K562 (cell line): Measurements from ENCODE around the gene DHX8. TPM values are rescaled to one million over a fixed set of nuclear protein-coding genes. Genes with fewer than 3 reads are reported as not detected.
A peak's percentile ranks its signal among the peaks of the same experiment; 100 is the strongest.

ENCODE experiments used
- BMI1 ChIP-seq: fragments of 150-350 bp; IDR thresholded peaks from 2 replicates; pipeline ENCODE4 v1.6.1; 2014; ENCODE audit warnings: low read length
- CHCHD3 ChIP-seq: fragments of 250-450 bp; sonication (Bioruptor Pico); IDR thresholded peaks from 2 replicates; pipeline ENCODE4 v2.1.2; 2022; ENCODE audit warnings: mild to moderate bottlenecking
- CHD1 ChIP-seq: fragments of 200-600 bp; sonication (generic); IDR thresholded peaks from one replicate; pipeline ENCODE4 v1.6.1; 2012; ENCODE audit warnings: mild to moderate bottlenecking, moderate library complexity, low read length, inconsistent platforms
- DDX20 ChIP-seq: fragments of 450-650 bp; IDR thresholded peaks from 2 replicates; pipeline ENCODE4 v1.6.1; 2016; ENCODE audit warnings: missing genetic modification characterization, low read depth, mild to moderate bottlenecking, missing compliant biosample characterization, moderate library complexity
- FOXJ3 ChIP-seq: sonication (generic); formaldehyde crosslinking; IDR thresholded peaks from 2 replicates; pipeline ENCODE4 v1.4.0; 2020; ENCODE audit warnings: mild to moderate bottlenecking, missing genetic modification reagents
- FOXK2 ChIP-seq, 2 experiments: fragments of 450-650 bp; IDR thresholded peaks in 1 of 2; conservative IDR thresholded peaks in 1 of 2; 2 replicates each; pipeline ENCODE4 v1.6.1; 2016; ENCODE audit warnings: low read depth in 2 of 2, mild to moderate bottlenecking in 1 of 2
- ILF3 ChIP-seq: fragments of 450-650 bp; IDR thresholded peaks from 2 replicates; pipeline ENCODE4 v1.6.1; 2018; ENCODE audit warnings: antibody characterized with exemption, mild to moderate bottlenecking, moderate library complexity, borderline replicate concordance
- KAT8 ChIP-seq: fragments of 450-650 bp; IDR thresholded peaks from 2 replicates; pipeline ENCODE4 v1.6.1; 2016; ENCODE audit warnings: low read depth, mild to moderate bottlenecking
- LARP7 ChIP-seq: fragments of 450-650 bp; IDR thresholded peaks from 2 replicates; pipeline ENCODE4 v1.6.1; 2016
- MCM5 ChIP-seq: fragments of 450-650 bp; IDR thresholded peaks from 2 replicates; pipeline ENCODE4 v1.6.1; 2016; ENCODE audit warnings: low read depth
- NFYB ChIP-seq: IDR thresholded peaks from 2 replicates; pipeline ENCODE4 v1.6.1; 2011; ENCODE audit warnings: mild to moderate bottlenecking, moderate library complexity; ENCODE audit not compliant: insufficient read length; ENCODE audit errors: extremely low read depth
- POLR2G ChIP-seq: fragments of 200-400 bp; formaldehyde crosslinking; IDR thresholded peaks from 2 replicates; pipeline ENCODE4 v1.6.1; 2017; ENCODE audit warnings: low read depth, mild to moderate bottlenecking, antibody characterized with exemption, low read length, moderate library complexity
- RBFOX2 ChIP-seq: fragments of 200-400 bp; formaldehyde crosslinking; IDR thresholded peaks from 2 replicates; pipeline ENCODE4 v1.6.1; 2017; ENCODE audit warnings: low read depth, mild to moderate bottlenecking, low read length, moderate library complexity
- SAP30 ChIP-seq: fragments of 200-600 bp; sonication (generic); IDR thresholded peaks from 2 replicates; pipeline ENCODE4 v1.6.1; 2012; ENCODE audit warnings: borderline replicate concordance, low read depth, mild to moderate bottlenecking, moderate library complexity, low read length, control low read depth, inconsistent platforms; ENCODE audit not compliant: insufficient read depth, poor library complexity, severe bottlenecking
- STAT5A ChIP-seq: IDR thresholded peaks from 2 replicates; pipeline ENCODE4 v1.6.1; 2012; ENCODE audit warnings: low read length, inconsistent platforms, borderline replicate concordance
- TCFL5 ChIP-seq: fragments of 250-450 bp; sonication (Bioruptor Pico); conservative IDR thresholded peaks from 2 replicates; pipeline ENCODE4 v1.6.1; 2021; ENCODE audit warnings: mild to moderate bottlenecking, moderate library complexity, matching md5 sums
- WHSC1 ChIP-seq: IDR thresholded peaks from one replicate; pipeline ENCODE4 v1.6.1; 2012; ENCODE audit warnings: low read length, control low read depth, inconsistent platforms
- ZNF133 ChIP-seq: fragments of 250-450 bp; sonication (Bioruptor Pico); IDR thresholded peaks from 2 replicates; pipeline ENCODE4 v1.4.0; 2020; ENCODE audit warnings: mild to moderate bottlenecking
- ZNF165 ChIP-seq: fragments of 250-450 bp; sonication (Bioruptor Pico); IDR thresholded peaks from 2 replicates; pipeline ENCODE4 v1.4.0; 2020; ENCODE audit warnings: borderline replicate concordance
- ZNF431 ChIP-seq: sonication (generic); formaldehyde crosslinking; IDR thresholded peaks from 2 replicates; pipeline ENCODE4 v1.8.0; 2022; ENCODE audit warnings: mild to moderate bottlenecking, missing genetic modification reagents
- ZNF77 ChIP-seq: fragments of 250-450 bp; sonication (Bioruptor Pico); IDR thresholded peaks from 2 replicates; pipeline ENCODE4 v1.5.0; 2020
- polyA plus RNA-seq, 8 experiments: library from polyadenylated mRNA; depleted of rRNA in 4 of 8; stranded (reverse) in 5 of 8; unstranded in 3 of 8; fragments of >200 nt; fragmentation: Nextera tagmentation in 2 of 8; fragmentation: Illumina TruSeq in 1 of 8; extraction: Ambion mirVana in 2 of 8; extraction: Trizol in 1 of 8; gene quantifications; 2 replicates each; pipeline versions ENCODE4 v1.2.1 to v1.2.3, GENCODE V29; 2011 to 2014; ENCODE audit warnings: inconsistent platforms in 1 of 8, missing spikeins in 1 of 8
- total RNA-seq, 7 experiments: library from RNA; depleted of rRNA in 6 of 7; stranded (reverse); fragments of >200 nt in 6 of 7; fragmentation: Illumina TruSeq in 2 of 7; extraction: Trizol in 2 of 7; gene quantifications; 2 replicates each; pipeline versions ENCODE4 v1.2.1 to v1.2.3, GENCODE V29; 2011 to 2021; ENCODE audit warnings: low replicate concordance in 1 of 7
- TF ChIP-seq, protein P1 (sequence below): IDR thresholded peaks from 2 replicates; pipeline ENCODE4 v1.6.1; 2014; ENCODE audit warnings: antibody characterized with exemption
- TF ChIP-seq, protein P2 (sequence below): fragments of 450-650 bp; IDR thresholded peaks from 2 replicates; pipeline ENCODE4 v1.6.1; 2018; ENCODE audit warnings: mild to moderate bottlenecking, low read depth; ENCODE audit not compliant: partially characterized antibody
- TF ChIP-seq, protein P3 (sequence below): sonication (generic); formaldehyde crosslinking; IDR thresholded peaks from 2 replicates; pipeline ENCODE4 v1.8.0; 2022; ENCODE audit warnings: mild to moderate bottlenecking, missing genetic modification reagents
- TF ChIP-seq, protein P4 (sequence below): fragments of 450-650 bp; IDR thresholded peaks from 2 replicates; pipeline ENCODE4 v1.6.1; 2016

Gene DHX8
- total and polyA plus RNA-seq, 9 of the 15 experiments (the other 6 are each of a cell fraction or from before 2014, with no cell fraction given) = 16.7 to 42.5 (median 25.6) TPM

DNA sequence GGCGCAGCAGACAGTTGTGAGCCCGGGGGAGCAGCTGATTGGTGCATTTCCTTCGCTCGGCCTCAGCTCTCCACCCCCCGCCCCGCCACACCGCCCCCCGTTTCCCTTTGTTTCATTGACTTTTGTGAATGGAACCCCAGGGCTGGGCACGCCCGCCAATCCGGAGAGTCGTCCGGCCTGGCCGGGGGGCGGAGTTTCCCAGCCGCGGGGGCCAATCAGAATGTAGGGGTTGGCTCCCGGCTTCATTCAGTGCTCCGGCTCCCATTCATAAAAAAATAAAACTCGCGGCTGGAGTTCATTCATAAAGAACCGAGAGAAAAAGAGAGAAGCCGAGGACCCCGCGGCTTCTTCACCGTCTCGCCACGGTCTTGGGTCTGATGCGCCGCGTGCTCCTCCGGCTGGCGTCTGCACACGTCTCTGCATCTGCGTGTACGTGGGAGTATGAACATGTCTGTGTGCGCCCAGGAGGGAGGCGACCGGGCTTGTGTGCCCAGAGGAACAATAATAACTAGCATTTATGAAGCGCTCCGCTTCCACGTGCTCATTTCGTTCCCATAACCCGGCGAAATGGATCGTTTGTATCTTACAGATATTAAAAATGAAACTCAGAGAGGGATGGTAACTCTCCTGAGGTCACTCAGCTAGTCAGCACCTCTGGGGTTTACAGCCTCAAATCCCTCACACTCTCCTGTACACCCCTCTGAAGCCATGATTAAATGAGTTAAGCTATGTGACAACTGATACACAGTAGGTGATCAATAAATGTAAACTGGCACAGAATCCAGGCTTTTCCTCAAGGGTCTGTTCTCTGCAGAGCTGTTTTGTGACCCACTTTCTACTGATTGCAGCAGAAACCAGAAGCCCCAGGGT lies 62.8 kb downstream of the DHX8 start, which contains the start of gene ETV4 (continued):
- TF ChIP-seq, protein P1, sequence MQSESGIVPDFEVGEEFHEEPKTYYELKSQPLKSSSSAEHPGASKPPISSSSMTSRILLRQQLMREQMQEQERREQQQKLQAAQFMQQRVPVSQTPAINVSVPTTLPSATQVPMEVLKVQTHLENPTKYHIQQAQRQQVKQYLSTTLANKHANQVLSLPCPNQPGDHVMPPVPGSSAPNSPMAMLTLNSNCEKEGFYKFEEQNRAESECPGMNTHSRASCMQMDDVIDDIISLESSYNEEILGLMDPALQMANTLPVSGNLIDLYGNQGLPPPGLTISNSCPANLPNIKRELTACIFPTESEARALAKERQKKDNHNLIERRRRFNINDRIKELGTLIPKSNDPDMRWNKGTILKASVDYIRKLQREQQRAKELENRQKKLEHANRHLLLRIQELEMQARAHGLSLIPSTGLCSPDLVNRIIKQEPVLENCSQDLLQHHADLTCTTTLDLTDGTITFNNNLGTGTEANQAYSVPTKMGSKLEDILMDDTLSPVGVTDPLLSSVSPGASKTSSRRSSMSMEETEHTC = no peak
- TF ChIP-seq STAT5A = no peak
- TF ChIP-seq, protein P2, sequence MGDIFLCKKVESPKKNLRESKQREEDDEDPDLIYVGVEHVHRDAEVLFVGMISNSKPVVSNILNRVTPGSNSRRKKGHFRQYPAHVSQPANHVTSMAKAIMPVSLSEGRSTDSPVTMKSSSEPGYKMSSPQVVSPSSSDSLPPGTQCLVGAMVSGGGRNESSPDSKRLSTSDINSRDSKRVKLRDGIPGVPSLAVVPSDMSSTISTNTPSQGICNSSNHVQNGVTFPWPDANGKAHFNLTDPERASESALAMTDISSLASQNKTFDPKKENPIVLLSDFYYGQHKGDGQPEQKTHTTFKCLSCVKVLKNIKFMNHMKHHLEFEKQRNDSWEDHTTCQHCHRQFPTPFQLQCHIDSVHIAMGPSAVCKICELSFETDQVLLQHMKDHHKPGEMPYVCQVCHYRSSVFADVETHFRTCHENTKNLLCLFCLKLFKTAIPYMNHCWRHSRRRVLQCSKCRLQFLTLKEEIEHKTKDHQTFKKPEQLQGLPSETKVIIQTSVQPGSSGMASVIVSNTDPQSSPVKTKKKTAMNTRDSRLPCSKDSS = no peak
- no peak for TF ChIP-seq ZNF431
- TF ChIP-seq ILF3 = no peak
- no peak for TF ChIP-seq FOXJ3 (CRISPR knock-in tag)
- no peak for TF ChIP-seq FOXK2 (conservative IDR thresholded peaks at IDR 0.05 in 1 of 2, IDR thresholded peaks at IDR 0.05 in 1 of 2; ENCODE audit: low read depth in 2 of 2)
- TF ChIP-seq WHSC1 = no peak
- TF ChIP-seq CHCHD3 (CRISPR knock-in tag) = no peak
- TF ChIP-seq, protein P3, sequence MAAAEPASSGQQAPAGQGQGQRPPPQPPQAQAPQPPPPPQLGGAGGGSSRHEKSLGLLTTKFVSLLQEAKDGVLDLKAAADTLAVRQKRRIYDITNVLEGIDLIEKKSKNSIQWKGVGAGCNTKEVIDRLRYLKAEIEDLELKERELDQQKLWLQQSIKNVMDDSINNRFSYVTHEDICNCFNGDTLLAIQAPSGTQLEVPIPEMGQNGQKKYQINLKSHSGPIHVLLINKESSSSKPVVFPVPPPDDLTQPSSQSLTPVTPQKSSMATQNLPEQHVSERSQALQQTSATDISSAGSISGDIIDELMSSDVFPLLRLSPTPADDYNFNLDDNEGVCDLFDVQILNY = no peak
- no peak for TF ChIP-seq MCM5
- no peak for TF ChIP-seq KAT8
- TF ChIP-seq BMI1 = no peak
- TF ChIP-seq, protein P4, sequence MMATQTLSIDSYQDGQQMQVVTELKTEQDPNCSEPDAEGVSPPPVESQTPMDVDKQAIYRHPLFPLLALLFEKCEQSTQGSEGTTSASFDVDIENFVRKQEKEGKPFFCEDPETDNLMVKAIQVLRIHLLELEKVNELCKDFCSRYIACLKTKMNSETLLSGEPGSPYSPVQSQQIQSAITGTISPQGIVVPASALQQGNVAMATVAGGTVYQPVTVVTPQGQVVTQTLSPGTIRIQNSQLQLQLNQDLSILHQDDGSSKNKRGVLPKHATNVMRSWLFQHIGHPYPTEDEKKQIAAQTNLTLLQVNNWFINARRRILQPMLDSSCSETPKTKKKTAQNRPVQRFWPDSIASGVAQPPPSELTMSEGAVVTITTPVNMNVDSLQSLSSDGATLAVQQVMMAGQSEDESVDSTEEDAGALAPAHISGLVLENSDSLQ = peak; percentile 76
- no peak for TF ChIP-seq LARP7
- no peak for TF ChIP-seq ZNF165
- TF ChIP-seq CHD1 = no peak
- TF ChIP-seq ZNF133 (CRISPR knock-in tag) = no peak
- TF ChIP-seq DDX20 = no peak
- TF ChIP-seq NFYB = peak; percentile 91
- no peak for TF ChIP-seq POLR2G
- no peak for TF ChIP-seq ZNF77 (CRISPR knock-in tag)
- peak; percentile 83 for TF ChIP-seq SAP30
- no peak for TF ChIP-seq RBFOX2
- no peak for TF ChIP-seq TCFL5
